ENCODE measurements around the gene BAZ2B. TPM values are rescaled to one million over a fixed set of nuclear protein-coding genes. Genes with fewer than 3 reads are reported as not detected.

The BAZ2B gene
- total and polyA plus RNA-seq, 8 donors: 60.0 to 142 (median 101) TPM

GRCh38 chr2:159606287-159606686 lies 10.1 kb downstream of the BAZ2B start:
- peaks cover 12 to 56% of the 10 kb centered on the region in 2 donors for H3K4me1 ChIP-seq
- no peak for TF ChIP-seq CTCF (IDR thresholded peaks at IDR 0.05)
- ATAC-seq: no peak
- no peaks in the 10 kb centered on the region for H3K27me3 ChIP-seq
- H3K9me3 ChIP-seq: no peaks in the 10 kb centered on the region
- H3K36me3 ChIP-seq: no peaks in the 10 kb centered on the region
- peak overlapping the region; percentile 34 to 66 for H3K27ac ChIP-seq
- no peak for DNase-seq
- intact Hi-C loops (cut with DNase I): no loop called here
- H3K4me3 ChIP-seq: no peak overlapping the region

- H3K9me3 ChIP-seq: no peaks in the 10 kb centered on the region
- no peak for TF ChIP-seq CTCF (IDR thresholded peaks at IDR 0.05)
- H3K27ac ChIP-seq: peak overlapping the region; percentile 34 to 66
- peak; percentile 84 for ATAC-seq
- intact Hi-C loops (cut with DNase I): no loop called here
- H3K4me3 ChIP-seq: no peak overlapping the region
- no peaks in the 10 kb centered on the region for H3K27me3 ChIP-seq
- H3K36me3 ChIP-seq: no peaks in the 10 kb centered on the region
- peaks cover 12 to 55% of the 10 kb centered on the region in 2 donors for H3K4me1 ChIP-seq
- DNase-seq: no peak
Observed at GRCh38 chr2:159605441-159606178, 10.7 kb downstream of the BAZ2B start.

GRCh38 chr2:159604159-159604558 lies 12.2 kb downstream of the BAZ2B start:
- Histone ChIP-seq H3K36me3 (no peaks in the 10 kb centered on the region), H3K9me3 (no peaks in the 10 kb centered on the region), H3K4me3 (no peak overlapping the region), H3K4me1 (peaks cover 12 to 41% of the 10 kb centered on the region in 2 donors), H3K27ac (no peak overlapping the region), H3K27me3 (no peaks in the 10 kb centered on the region)
- DNase-seq (no peak), ATAC-seq (no peak)
- no peak for TF ChIP-seq CTCF (IDR thresholded peaks at IDR 0.05)
- intact Hi-C loops (cut with DNase I): no loop called here

GRCh38 chr2:159600752-159601151 lies 15.6 kb downstream of the BAZ2B start:
- no peak overlapping the region for H3K27ac ChIP-seq
- no peaks in the 10 kb centered on the region for H3K36me3 ChIP-seq
- TF ChIP-seq CTCF (IDR thresholded peaks at IDR 0.05): no peak
- no peaks in the 10 kb centered on the region for H3K27me3 ChIP-seq
- H3K9me3 ChIP-seq: no peaks in the 10 kb centered on the region
- H3K4me1 ChIP-seq: peaks cover 4 to 29% of the 10 kb centered on the region in 2 donors
- ATAC-seq (no peak), DNase-seq (no peak)
- intact Hi-C loops (cut with DNase I): no loop called here
- no peak overlapping the region for H3K4me3 ChIP-seq

GRCh38 chr2:159595410-159596046 lies 20.8 kb downstream of the BAZ2B start:
- Histone ChIP-seq H3K36me3 (no peaks in the 10 kb centered on the region), H3K27me3 (no peaks in the 10 kb centered on the region), H3K4me1 (no peaks in the 10 kb centered on the region), H3K4me3 (no peak overlapping the region), H3K9me3 (no peaks in the 10 kb centered on the region), H3K27ac (no peak overlapping the region)
- TF ChIP-seq CTCF (IDR thresholded peaks at IDR 0.05): no peak
- intact Hi-C loops (cut with DNase I): no loop called here
- ATAC-seq (no peak), DNase-seq (no peak)

Data from left lung (tissue), 10 donors.